Measurements from ENCODE around the gene CPN2. TPM values are rescaled to one million over a fixed set of nuclear protein-coding genes. Genes with fewer than 3 reads are reported as not detected.

The CPN2 gene
- total RNA-seq, 4 donors from 2014 or later, result 0.24 to 0.50 TPM; not detected in 2

- TF ChIP-seq CTCF (IDR thresholded peaks at IDR 0.05), result no peak
These were observed 24.2 kb downstream of the CPN2 start for GRCh38 chr3:194326968-194327217.

GRCh38 chr3:194326192-194326967 lies 24.7 kb downstream of the CPN2 start:
- ATAC-seq (ENCODE audit: low FRiP score), result no peak
- DNase-seq (ENCODE audit: low spot score), result no peak
- TF ChIP-seq CTCF (IDR thresholded peaks at IDR 0.05), result no peak

More at GRCh38 chr3:194326968-194327217, 24.2 kb downstream of the CPN2 start:
- ATAC-seq (ENCODE audit: low FRiP score) (no peak), DNase-seq (ENCODE audit: low spot score) (no peak)

- ATAC-seq (ENCODE audit: low FRiP score) (no peak), DNase-seq (ENCODE audit: low spot score) (no peak)
- no peak for TF ChIP-seq CTCF (IDR thresholded peaks at IDR 0.05)
These were observed 25.5 kb downstream of the CPN2 start for GRCh38 chr3:194325424-194326153.

GRCh38 chr3:194324823-194325327 lies 26.3 kb downstream of the CPN2 start:
- ATAC-seq (ENCODE audit: low FRiP score) (no peak), DNase-seq (ENCODE audit: low spot score) (no peak)
- no peak for TF ChIP-seq CTCF (IDR thresholded peaks at IDR 0.05)

GRCh38 chr3:194323785-194324735 lies 27.1 kb downstream of the CPN2 start:
- TF ChIP-seq CTCF (IDR thresholded peaks at IDR 0.05), result no peak
- DNase-seq (ENCODE audit: low spot score), result no peak
- peak; percentile 24 for ATAC-seq (ENCODE audit: low FRiP score)

- ATAC-seq (ENCODE audit: low FRiP score) (peak; percentile 75), DNase-seq (ENCODE audit: low spot score) (no peak)
- no peak for TF ChIP-seq CTCF (IDR thresholded peaks at IDR 0.05)
These were observed 28.4 kb downstream of the CPN2 start for GRCh38 chr3:194322678-194323211.
